Endodermal cell (in vitro differentiated cells): ENCODE results near the gene GRIN2C. TPM values are rescaled to one million over a fixed set of nuclear protein-coding genes. Genes with fewer than 3 reads are reported as not detected.
A peak's percentile ranks its signal among the peaks of the same experiment; 100 is the strongest.

Experiments
- DNase-seq: peaks from one replicate; pipeline ENCODE4 v3.0.0-alpha.2; 2017
- H3K27ac ChIP-seq: 2 replicates; pipeline ENCODE4 v1.5.1; 2013; ENCODE audit warnings: mild to moderate bottlenecking, low read depth, low read length, moderate library complexity
- H3K27me3 ChIP-seq: 2 replicates; pipeline ENCODE4 v1.6.1; 2013; ENCODE audit warnings: mild to moderate bottlenecking, low read length, moderate library complexity; ENCODE audit not compliant: insufficient read depth, control insufficient read depth, poor library complexity, severe bottlenecking
- H3K36me3 ChIP-seq: 2 replicates; pipeline ENCODE4 v1.7.0; 2013; ENCODE audit warnings: mild to moderate bottlenecking, low read length, moderate library complexity; ENCODE audit not compliant: control insufficient read depth, insufficient read depth
- H3K4me1 ChIP-seq: one replicate; pipeline ENCODE4 v1.7.0; 2013; ENCODE audit warnings: low read length; ENCODE audit not compliant: control insufficient read depth, insufficient read depth
- H3K4me3 ChIP-seq: 2 replicates; pipeline ENCODE4 v1.5.1; 2013; ENCODE audit warnings: mild to moderate bottlenecking, low read length, moderate library complexity
- H3K9ac ChIP-seq: 2 replicates; pipeline ENCODE4 v1.6.1; 2013; ENCODE audit warnings: mild to moderate bottlenecking, low read length, moderate library complexity; ENCODE audit not compliant: poor library complexity, severe bottlenecking; ENCODE audit errors: extremely low read depth
- H3K9me3 ChIP-seq: 2 replicates; pipeline ENCODE4 v1.6.1; 2013; ENCODE audit warnings: mild to moderate bottlenecking, low read length, moderate library complexity; ENCODE audit not compliant: control insufficient read depth
- H3K27ac Mint-ChIP-seq: 2 replicates; pipeline ENCODE4 v1.8.0; 2020; ENCODE audit warnings: mixed read lengths
- H3K27me3 Mint-ChIP-seq: 2 replicates; pipeline ENCODE4 v1.8.0; 2021; ENCODE audit warnings: mild to moderate bottlenecking, mixed read lengths; ENCODE audit not compliant: insufficient read depth
- H3K36me3 Mint-ChIP-seq: 2 replicates; pipeline ENCODE4 v1.8.0; 2020; ENCODE audit warnings: low read depth, mixed read lengths
- H3K4me1 Mint-ChIP-seq: 2 replicates; pipeline ENCODE4 v1.8.0; 2020; ENCODE audit warnings: mixed read lengths
- H3K4me3 Mint-ChIP-seq: 2 replicates; pipeline ENCODE4 v1.8.0; 2020; ENCODE audit warnings: mild to moderate bottlenecking, moderate library complexity, mixed read lengths
- H3K9me3 Mint-ChIP-seq: 2 replicates; pipeline ENCODE4 v1.8.0; 2020; ENCODE audit warnings: mild to moderate bottlenecking, mixed read lengths
- CTCF ChIP-seq: fragments of 200-600 bp; sonication (generic); conservative IDR thresholded peaks from 2 replicates; pipeline ENCODE4 v1.5.0; 2021; ENCODE audit warnings: antibody characterized with exemption, mild to moderate bottlenecking
- WGBS, 2 experiments: methylation state at CpG; one replicate each; pipeline versions ENCODE4 v1.1.5 to v1.1.7; 2013; ENCODE audit warnings: missing lambda C conversion rate in 2 of 2, mixed read lengths in 1 of 2; ENCODE audit not compliant: insufficient coverage in 1 of 2, insufficient read length in 1 of 2; 5-methylcytosine and 5-hydroxymethylcytosine counted together
- total RNA-seq, 2 donors: library from RNA; stranded (reverse); fragmentation: NEBNext Ultra II Directional in 1 of 2; extraction: Animal tissue kit (Norgen Biotek cat#: 25700) in 1 of 2; gene quantifications; 2 replicates in 1 of 2; 3 replicates in 1 of 2; pipeline ENCODE4 v1.2.1, GENCODE V29; 2021

GRIN2C gene
- total RNA-seq, 2 donors from 2014 or later: 0.24 to 0.31 TPM

- Mint-ChIP-seq H3K27me3 (peaks cover 66% of the 10 kb centered on the region), H3K9me3 (no peaks in the 10 kb centered on the region), H3K4me3 (peak overlapping the region; percentile 35), H3K4me1 (peaks cover 1% of the 10 kb centered on the region), H3K27ac (no peak overlapping the region), H3K36me3 (peaks cover 6% of the 10 kb centered on the region)
- Histone ChIP-seq H3K4me3 (no peak overlapping the region), H3K9me3 (no peaks in the 10 kb centered on the region), H3K36me3 (peaks cover 14% of the 10 kb centered on the region), H3K4me1 (no peaks in the 10 kb centered on the region), H3K27ac (no peak overlapping the region), H3K27me3 (peaks cover 68% of the 10 kb centered on the region), H3K9ac (no peak overlapping the region)
- WGBS, 2 experiments: 9% methylated on average over 24 to 44 of the region's 44 CpGs
- peak; percentile 78 for DNase-seq
- no peak for TF ChIP-seq CTCF
Observed at GRCh38 chr17:74860229-74860871, 665 bp upstream of the GRIN2C start.

- Histone ChIP-seq H3K9ac (no peak overlapping the region), H3K27ac (no peak overlapping the region), H3K4me1 (no peaks in the 10 kb centered on the region), H3K9me3 (no peaks in the 10 kb centered on the region), H3K27me3 (peaks cover 83% of the 10 kb centered on the region), H3K36me3 (peaks cover 9% of the 10 kb centered on the region), H3K4me3 (no peak overlapping the region)
- no peak for DNase-seq
- H3K27ac Mint-ChIP-seq: no peak overlapping the region
- peaks cover 1% of the 10 kb centered on the region for H3K4me1 Mint-ChIP-seq
- no peak for TF ChIP-seq CTCF
- H3K4me3 Mint-ChIP-seq: peak overlapping the region; percentile 36
- WGBS, 2 experiments: 59 to 69% methylated on average over 7 to 12 of the region's 12 CpGs
- peaks cover 3% of the 10 kb centered on the region for H3K36me3 Mint-ChIP-seq
- no peaks in the 10 kb centered on the region for H3K9me3 Mint-ChIP-seq
- H3K27me3 Mint-ChIP-seq: peaks cover 81% of the 10 kb centered on the region
Observed at GRCh38 chr17:74858672-74859458, 820 bp downstream of the GRIN2C start.

- no peaks in the 10 kb centered on the region for H3K36me3 ChIP-seq
- TF ChIP-seq CTCF: no peak
- Mint-ChIP-seq H3K27ac (no peak overlapping the region), H3K4me1 (peaks cover 5% of the 10 kb centered on the region), H3K9me3 (no peaks in the 10 kb centered on the region), H3K4me3 (no peak overlapping the region), H3K36me3 (no peaks in the 10 kb centered on the region), H3K27me3 (peaks cover 92% of the 10 kb centered on the region)
- H3K27me3 ChIP-seq: peaks cover 95% of the 10 kb centered on the region
- H3K4me1 ChIP-seq: no peaks in the 10 kb centered on the region
- no peaks in the 10 kb centered on the region for H3K9me3 ChIP-seq
- 79 to 80% methylated on average over 3 to 4 of the region's 4 CpGs for WGBS, 2 experiments
- no peak for DNase-seq
- H3K4me3 ChIP-seq: no peak overlapping the region
- no peak overlapping the region for H3K9ac ChIP-seq
- no peak overlapping the region for H3K27ac ChIP-seq
Observed at GRCh38 chr17:74857191-74857590, 2.5 kb downstream of the GRIN2C start.
